HG03135 (cell line): ENCODE data around the gene MAEL.

ENCODE experiments used
- ATAC-seq: cut with Tn5 transposase; IDR thresholded peaks from one replicate; pipeline ENCODE4 v1.9.1; 2021; ENCODE audit warnings: mild to moderate bottlenecking, moderate library complexity; ENCODE audit not compliant: unreplicated experiment

Gene MAEL

DNA sequence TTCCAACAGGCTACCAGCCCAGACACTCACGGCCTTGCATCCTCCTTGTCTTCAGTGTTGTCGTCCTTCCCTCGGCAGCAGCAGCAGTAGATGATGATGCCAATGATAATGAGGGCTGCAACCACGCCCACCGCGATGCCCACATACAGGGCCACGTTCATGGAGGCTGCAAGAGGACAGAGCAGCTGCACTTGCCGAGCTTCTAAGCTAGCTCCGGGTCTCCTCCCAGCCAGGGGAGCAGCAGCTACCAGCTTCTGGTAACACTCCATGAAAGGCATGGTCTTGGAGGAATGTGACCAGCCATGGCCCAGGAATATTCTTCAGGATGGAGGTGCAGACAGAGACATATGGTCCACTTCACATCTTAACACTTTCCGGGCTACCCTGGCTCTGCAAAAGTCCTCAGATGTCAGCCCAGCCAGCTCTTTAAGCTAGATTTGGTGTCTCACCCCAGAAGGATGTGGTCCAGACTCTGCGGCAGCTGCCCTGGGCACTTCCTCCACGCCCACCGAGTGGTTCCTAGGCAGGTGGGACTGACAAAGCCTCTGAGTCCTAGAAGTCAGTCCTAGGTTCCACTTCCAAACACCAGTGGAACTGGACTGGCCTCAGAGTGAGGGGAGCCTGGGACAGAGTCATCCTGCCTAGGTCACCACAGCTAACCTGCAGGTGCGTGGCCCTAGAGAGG lies 66.0 kb downstream of the MAEL start:
- no peak for ATAC-seq

DNA sequence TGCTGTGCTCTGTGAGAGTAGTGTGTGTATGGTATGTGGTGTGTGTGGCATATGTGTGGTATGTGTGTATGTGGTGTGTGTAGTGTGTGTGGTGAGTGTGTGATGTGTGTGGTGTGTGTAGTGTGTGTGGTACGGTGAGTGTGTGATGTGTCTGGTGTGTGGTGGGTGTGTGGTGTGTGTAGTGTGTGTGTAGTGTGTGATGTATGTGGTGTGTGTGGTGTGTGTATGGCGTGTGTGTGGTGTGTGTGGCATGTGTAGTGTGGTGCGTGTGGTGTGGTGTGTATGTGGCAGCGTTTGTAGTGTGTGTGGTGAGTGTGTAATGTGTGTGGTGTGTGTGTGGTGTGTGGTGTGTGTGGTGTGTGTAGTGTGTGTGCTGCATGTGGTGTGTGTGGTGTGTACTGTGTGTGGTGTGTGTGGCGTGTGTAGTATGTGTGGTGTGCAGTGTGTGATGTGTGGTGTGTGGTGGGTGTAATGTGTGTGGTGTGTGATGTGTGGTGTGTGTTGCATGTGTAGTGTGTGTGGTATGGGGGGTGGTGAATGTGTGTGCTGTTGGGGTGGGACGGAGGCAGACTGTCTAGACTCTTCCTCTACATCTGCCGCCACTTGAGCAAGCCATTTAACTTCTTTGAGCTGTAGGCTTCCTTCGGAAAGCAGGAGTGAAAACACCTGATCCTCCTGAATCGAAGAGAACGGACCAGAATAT lies 67.6 kb downstream of the MAEL start:
- no peak for ATAC-seq

DNA sequence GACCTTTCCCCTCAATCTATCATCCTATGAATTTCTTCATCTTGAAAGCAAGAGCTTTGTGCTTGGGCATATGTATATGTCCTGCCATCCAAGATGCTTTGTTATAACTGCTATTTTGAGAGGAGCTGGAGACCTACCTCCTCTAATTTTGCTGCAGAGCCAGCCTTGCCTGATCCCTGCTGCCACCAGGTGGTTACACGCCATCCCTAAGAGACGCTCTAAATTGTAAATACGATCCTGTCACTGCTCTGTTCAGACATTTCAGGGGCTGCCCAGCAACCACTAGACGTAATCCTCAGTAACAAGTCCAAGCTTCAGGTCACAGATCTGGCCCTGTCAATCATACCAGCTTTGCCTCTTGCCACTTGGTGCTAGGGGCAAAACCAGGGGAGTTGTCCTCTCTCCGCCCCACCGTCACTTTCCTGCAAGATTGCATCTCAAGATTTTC lies 68.2 kb downstream of the MAEL start:
- peak; percentile 55 for ATAC-seq

DNA sequence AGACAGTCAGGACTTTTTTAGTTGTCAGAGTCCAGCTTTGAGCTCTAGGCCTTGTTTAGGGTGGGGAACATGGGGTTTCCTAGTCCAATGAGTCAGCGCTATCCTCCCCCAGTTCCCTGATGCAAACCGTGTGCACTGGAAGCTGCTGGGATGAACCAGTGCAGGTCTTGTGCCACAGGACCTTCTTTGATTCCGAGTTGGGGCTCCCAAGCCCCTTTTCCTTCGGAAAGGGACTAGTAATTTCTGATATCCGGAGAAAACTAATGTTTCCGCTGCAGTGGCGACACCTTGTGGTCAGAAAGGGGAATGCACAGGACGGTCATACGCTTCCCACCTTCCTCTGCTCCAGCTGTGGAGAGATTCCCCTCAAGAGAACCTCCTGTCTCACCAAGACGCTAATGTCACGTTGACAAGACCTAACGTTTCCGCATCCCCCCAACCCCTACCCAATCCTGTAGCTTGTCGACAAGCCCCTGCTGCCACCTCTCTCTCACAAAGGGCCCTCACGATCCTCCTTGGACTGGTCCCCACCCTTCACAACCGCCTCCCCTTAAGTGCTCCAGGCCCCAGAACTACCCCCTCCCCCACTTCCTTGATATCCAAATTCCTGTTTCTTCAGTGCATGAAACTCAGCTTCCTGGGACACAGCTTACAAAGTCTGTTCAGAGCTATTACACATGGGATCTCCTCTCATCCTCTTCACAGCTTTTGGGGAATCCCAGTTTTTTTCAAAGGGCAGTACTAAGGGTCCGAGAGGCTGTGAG lies 70.1 kb downstream of the MAEL start:
- no peak for ATAC-seq

DNA sequence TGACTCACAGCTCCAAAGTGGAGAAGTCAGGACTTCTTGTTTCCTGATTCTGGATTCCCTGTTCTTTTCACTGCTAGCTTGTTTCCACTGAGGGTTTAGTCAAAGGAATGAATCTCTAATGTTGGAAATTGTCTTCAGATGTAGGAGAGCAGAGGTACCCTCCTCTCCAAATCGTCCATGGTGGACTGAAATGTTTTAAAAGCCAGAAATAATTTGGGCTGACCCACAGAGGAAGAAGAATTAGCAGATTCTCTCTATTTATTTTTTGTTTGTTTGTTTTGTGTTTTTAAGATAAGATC lies 70.7 kb downstream of the MAEL start:
- ATAC-seq, result no peak

DNA sequence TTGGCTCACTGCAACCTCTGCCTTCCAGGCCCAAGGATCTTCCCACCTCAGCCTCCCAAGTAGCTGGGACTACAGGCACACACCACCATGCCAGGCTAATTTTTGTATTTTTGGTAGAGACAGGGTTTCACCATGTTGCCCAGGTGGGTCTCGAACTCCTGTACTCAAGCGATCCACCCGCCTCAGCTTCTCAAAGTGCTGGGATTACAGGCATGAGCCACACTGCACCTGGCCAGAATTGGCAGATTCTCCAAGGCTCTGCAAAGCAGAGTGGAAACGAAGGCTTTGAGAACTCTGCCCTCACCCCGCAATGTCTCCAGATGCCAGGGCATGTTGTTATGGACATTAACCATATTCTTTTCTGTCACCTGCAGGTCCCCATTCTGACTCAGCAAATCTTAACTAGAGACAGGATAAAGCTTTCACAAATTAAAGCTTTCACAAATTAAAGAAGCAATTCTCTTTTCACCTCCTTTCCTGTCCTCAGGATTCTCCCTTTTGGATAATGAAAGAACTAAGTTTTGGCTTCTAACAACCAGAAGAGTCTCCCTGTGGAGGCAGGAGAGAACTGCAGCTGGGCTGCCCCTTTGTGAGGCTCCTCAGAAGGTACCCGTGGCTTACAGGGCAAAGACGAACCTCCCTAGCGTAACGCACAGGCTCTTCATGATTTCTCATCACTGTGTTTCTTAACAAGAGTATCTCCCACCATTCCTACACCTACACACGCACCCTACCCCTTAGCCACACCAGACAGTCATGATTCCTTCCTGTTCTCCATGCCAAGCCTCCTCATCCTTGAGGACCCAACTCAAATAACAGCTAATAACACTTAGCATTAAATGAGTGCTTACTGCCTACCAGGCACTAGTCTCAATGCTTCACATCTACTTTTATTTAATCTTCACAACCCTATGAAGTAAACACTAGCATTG lies 71.3 kb downstream of the MAEL start:
- ATAC-seq, result no peak

DNA sequence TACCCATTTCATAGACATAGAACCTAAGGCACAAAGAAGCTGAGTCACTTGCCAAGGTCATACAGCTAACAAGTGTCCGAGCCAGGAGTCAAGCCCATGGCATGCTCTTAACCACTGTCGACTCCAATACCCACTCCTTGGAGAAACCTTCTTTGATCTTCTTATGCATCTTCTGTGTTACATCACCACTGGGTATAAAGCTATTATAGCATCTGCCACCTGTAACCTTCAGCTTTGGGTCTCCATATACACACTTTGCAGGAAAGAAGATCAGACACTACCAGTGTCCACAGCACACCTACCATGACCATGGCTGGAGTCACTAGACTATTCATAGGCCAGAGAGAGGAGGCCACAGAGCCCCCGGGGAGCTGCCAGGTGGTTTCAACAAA lies 72.0 kb downstream of the MAEL start:
- ATAC-seq, result no peak

DNA sequence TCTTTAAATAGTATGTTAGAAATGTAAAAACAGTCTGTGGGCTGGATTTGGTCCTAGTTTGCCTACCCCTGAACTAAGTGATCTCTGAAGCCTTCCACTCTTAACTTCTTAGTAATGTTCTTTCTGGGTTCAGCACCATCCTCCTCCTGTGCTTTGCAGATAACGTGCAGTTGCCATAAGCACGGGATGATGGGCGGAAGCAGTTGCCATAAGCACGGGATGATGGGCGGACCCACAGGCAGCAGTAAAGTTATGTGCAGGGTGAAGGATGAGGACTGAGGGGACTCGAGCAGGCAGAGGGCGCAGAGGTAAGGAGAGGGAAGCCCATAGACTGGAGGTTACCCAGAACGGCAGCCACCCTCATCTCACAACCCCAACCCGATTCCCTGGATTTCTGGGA lies 75.5 kb downstream of the MAEL start:
- ATAC-seq, result no peak

DNA sequence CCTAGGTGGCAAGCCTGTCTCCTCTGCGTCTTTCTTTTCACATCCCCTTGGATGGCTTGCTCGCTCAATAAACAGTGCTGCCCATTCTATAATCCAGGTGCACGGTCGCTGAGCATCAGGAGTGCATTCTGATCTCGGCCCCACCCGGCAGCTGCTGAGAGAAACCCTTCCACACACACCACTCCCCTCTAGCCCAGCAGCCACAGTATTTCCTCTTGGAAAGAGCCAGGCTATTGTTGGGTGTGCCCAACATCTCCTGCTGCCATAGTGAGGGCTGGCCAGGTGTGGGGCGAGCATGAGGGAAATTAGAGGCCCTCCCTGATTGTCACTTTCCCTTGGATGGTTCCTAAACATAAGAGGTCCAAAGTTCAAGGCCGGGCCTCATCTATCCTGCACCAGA lies 76.4 kb downstream of the MAEL start:
- ATAC-seq, result no peak

GRCh38 chr1:167066333-167067122 lies 77.4 kb downstream of the MAEL start:
- peak; percentile 73 for ATAC-seq

GRCh38 chr1:167067904-167068303 lies 78.8 kb downstream of the MAEL start:
- ATAC-seq, result no peak

DNA sequence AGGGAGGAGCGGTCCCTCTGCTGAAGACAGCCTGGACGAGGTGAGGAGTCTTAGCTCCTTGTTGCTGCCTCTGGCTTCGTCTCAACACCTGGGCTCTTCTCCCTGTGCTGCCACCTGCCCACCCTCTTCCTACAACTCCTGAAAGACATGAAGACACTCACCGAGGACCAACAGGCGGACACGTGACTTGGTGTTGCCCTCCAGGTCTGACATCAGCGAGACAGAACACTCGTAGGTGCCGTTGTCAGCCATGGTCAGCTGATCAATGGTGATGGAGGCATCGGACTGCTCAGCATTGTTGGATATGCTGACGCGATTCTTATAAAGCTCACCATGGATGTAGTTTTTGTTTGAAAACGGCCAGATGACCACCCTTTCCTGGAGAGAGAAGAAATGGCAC lies 79.7 kb downstream of the MAEL start:
- ATAC-seq, result no peak

GRCh38 chr1:167071286-167071685 lies 82.2 kb downstream of the MAEL start:
- no peak for ATAC-seq
